Thoracic aorta (tissue), 2 donors: ENCODE results near the gene TIMP3. TPM values are rescaled to one million over a fixed set of nuclear protein-coding genes. Genes with fewer than 3 reads are reported as not detected.

Source experiments
- ATAC-seq: fragments of 150-250 bp; one replicate; pipeline ENCODE4 v1.8.0; 2017; ENCODE audit warnings: low read depth; ENCODE audit not compliant: insufficient number of reproducible peaks, low FRiP score
- DNase-seq: peaks from one replicate; pipeline ENCODE4 v3.0.0-alpha.2; 2020; ENCODE audit warnings: low spot score
- H3K27ac ChIP-seq, 2 donors: fragments of 200-600 bp; sonication (generic); 1 replicate in 1 of 2; 2 replicates in 1 of 2; pipeline ENCODE4 v1.5.1; 2016; ENCODE audit warnings: mild to moderate bottlenecking in 2 of 2, moderate library complexity in 2 of 2
- H3K27me3 ChIP-seq: fragments of 200-600 bp; sonication (generic); replicated peaks from 2 replicates; pipeline ENCODE4 v1.6.0; 2016; ENCODE audit warnings: mild to moderate bottlenecking; ENCODE audit not compliant: insufficient read depth
- H3K36me3 ChIP-seq: fragments of 200-600 bp; sonication (generic); one replicate; pipeline ENCODE4 v1.5.1; 2016
- H3K4me1 ChIP-seq, 2 donors: fragments of 200-600 bp; sonication (generic); 1 replicate in 1 of 2; 2 replicates in 1 of 2; pipeline versions ENCODE4 v1.5.1 to v1.6.0; 2016; ENCODE audit warnings: low read depth in 2 of 2, mild to moderate bottlenecking in 1 of 2; ENCODE audit not compliant: control insufficient read depth in 1 of 2
- H3K4me3 ChIP-seq: fragments of 200-600 bp; sonication (generic); 2 replicates; pipeline ENCODE4 v1.5.1; 2016; ENCODE audit warnings: mild to moderate bottlenecking
- H3K9me3 ChIP-seq: fragments of 200-600 bp; sonication (generic); 2 replicates; pipeline ENCODE4 v1.5.1; 2016
- total RNA-seq, 2 donors: library from RNA; depleted of rRNA; stranded (reverse); fragments of >200 nt; gene quantifications; one replicate each; pipeline versions ENCODE4 v1.1.0 to v1.2.3, GENCODE V29; 2016
- TF ChIP-seq, protein P1 (sequence below): fragments of 200-600 bp; sonication (generic); IDR thresholded peaks from one replicate; pipeline ENCODE4 v1.5.1; 2019; ENCODE audit warnings: antibody characterized with exemption

TIMP3 gene
- total RNA-seq, 2 donors from 2014 or later = 471 to 756 TPM

DNA sequence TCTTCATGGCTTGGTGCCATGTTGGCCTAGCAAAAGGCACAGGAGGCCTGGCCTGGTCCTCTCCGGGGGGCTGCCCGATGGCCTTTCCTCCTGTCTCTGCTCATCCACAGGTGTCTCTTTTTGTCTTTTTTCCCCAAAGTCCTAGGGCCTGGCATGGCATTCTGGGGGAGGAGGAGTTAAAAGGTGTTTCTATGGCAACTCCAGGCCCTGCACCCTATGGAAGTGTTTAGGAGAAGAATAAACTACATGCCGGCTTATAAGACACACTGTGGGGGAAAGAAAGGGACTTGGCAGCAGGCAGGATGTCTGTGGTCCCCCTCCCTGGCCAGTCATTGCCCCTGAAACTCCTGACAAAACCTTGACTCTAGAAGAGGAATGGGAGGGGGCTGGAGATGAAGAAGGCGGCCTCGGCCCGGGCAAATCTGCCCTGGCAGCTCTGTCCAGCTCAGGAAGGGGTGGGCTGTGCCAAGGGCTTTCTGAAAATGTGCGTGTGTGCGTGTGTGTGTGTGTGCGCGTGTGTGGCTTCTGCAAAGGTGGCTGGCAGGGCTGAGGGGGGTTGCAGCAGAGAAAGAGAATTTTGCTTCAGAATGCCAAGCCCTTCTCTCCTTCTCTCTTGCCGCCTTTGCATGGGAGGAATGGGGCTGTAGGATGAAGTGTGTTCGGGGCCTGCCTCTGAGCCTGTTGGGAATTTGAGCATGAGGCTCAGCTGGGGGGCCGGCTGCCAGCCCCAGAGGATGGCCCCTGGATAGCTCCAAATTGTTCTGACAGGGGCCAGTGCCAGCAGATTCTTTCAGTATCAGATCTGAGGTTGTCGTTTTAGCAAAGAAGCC lies 3.2 kb downstream of the TIMP3 start:
- no peak for ATAC-seq
- Histone ChIP-seq H3K4me1 (peaks cover 0 to 62% of the 10 kb centered on the region in 2 donors), H3K9me3 (no peaks in the 10 kb centered on the region), H3K27me3 (no peaks in the 10 kb centered on the region), H3K4me3 (peak overlapping the region; percentile 77), H3K36me3 (no peaks in the 10 kb centered on the region), H3K27ac (peak overlapping the region in 1 of 2 donors; percentile 74)
- no peak for DNase-seq
- TF ChIP-seq, protein P1, sequence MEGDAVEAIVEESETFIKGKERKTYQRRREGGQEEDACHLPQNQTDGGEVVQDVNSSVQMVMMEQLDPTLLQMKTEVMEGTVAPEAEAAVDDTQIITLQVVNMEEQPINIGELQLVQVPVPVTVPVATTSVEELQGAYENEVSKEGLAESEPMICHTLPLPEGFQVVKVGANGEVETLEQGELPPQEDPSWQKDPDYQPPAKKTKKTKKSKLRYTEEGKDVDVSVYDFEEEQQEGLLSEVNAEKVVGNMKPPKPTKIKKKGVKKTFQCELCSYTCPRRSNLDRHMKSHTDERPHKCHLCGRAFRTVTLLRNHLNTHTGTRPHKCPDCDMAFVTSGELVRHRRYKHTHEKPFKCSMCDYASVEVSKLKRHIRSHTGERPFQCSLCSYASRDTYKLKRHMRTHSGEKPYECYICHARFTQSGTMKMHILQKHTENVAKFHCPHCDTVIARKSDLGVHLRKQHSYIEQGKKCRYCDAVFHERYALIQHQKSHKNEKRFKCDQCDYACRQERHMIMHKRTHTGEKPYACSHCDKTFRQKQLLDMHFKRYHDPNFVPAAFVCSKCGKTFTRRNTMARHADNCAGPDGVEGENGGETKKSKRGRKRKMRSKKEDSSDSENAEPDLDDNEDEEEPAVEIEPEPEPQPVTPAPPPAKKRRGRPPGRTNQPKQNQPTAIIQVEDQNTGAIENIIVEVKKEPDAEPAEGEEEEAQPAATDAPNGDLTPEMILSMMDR = no peak

DNA sequence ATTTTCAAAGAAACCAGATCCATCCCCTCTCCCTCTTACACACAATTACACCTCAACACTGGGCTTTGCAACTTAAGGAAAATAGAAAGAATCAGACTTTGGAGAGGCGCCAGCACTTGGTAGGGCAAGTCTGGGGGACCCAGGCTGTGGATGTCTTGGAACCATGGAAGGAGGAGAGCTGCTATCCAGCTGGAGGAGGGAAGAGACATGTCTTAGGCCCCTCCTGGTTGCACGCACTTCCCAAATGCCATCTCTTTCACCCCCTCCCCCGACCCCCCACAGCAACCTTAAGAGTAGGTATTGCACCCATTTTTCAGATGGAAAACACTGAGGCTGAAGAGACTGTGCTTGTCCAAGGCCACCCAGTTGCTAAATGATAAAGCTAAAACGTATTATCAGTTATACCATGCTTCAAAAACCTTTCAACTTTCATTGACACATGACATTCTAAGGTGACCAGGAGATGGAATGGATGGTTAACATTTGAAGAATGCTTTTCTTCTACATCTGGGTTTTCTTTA lies 3.9 kb downstream of the TIMP3 start:
- Histone ChIP-seq H3K4me1 (peaks cover 0 to 69% of the 10 kb centered on the region in 2 donors), H3K27ac (no peak overlapping the region), H3K27me3 (no peaks in the 10 kb centered on the region), H3K9me3 (no peaks in the 10 kb centered on the region), H3K4me3 (peak overlapping the region; percentile 77), H3K36me3 (no peaks in the 10 kb centered on the region)
- TF ChIP-seq, protein P1 = no peak
- DNase-seq (no peak), ATAC-seq (no peak)

DNA sequence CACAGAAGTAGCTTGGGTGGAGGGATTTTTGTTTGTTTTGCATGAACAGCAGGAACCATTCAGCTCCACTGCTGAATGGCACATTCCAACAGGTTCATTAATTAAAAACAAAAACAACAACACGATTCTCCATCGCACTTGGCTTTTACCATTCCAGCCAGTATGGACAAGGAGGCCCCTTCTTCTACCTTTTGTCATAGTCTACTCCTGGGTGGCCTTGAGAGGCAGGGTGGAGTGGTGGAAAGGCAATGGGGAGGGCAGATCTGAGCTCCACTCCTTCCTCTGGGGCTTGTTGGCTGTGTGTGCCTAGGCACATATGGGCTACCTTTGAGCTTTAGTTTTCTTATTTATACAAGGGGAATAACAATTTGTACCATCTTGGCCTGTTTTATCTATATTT lies 4.8 kb downstream of the TIMP3 start:
- H3K9me3 ChIP-seq = no peaks in the 10 kb centered on the region
- TF ChIP-seq, protein P1 = no peak
- no peaks in the 10 kb centered on the region for H3K36me3 ChIP-seq
- ATAC-seq (no peak), DNase-seq (no peak)
- H3K4me1 ChIP-seq = peaks cover 0 to 65% of the 10 kb centered on the region in 2 donors
- no peak overlapping the region for H3K4me3 ChIP-seq
- H3K27ac ChIP-seq = no peak overlapping the region
- no peaks in the 10 kb centered on the region for H3K27me3 ChIP-seq

DNA sequence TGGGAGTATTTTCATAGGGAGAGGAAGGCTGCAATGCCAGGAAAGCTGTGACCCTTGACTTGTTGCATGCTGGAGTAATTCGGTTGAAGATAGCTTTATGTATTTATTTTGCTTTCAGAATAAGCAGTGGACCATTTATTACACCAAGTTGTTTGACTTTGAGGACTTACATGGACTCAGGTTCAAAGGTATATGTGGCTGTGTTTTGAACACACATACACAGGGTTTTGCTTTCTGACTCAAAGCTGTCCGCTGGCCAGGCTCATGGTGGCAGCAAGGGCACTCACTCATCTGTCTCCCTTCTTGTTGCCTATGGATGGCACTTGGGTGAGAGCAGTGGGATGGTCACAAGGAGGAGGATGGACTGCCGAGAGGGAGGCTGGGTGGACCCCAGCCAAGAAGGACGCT lies 6.5 kb downstream of the TIMP3 start:
- Histone ChIP-seq H3K9me3 (no peaks in the 10 kb centered on the region), H3K4me1 (peaks cover 0 to 70% of the 10 kb centered on the region in 2 donors), H3K27ac (no peak overlapping the region), H3K27me3 (no peaks in the 10 kb centered on the region), H3K4me3 (no peak overlapping the region), H3K36me3 (no peaks in the 10 kb centered on the region)
- DNase-seq (no peak), ATAC-seq (no peak)
- TF ChIP-seq, protein P1 = no peak

DNA sequence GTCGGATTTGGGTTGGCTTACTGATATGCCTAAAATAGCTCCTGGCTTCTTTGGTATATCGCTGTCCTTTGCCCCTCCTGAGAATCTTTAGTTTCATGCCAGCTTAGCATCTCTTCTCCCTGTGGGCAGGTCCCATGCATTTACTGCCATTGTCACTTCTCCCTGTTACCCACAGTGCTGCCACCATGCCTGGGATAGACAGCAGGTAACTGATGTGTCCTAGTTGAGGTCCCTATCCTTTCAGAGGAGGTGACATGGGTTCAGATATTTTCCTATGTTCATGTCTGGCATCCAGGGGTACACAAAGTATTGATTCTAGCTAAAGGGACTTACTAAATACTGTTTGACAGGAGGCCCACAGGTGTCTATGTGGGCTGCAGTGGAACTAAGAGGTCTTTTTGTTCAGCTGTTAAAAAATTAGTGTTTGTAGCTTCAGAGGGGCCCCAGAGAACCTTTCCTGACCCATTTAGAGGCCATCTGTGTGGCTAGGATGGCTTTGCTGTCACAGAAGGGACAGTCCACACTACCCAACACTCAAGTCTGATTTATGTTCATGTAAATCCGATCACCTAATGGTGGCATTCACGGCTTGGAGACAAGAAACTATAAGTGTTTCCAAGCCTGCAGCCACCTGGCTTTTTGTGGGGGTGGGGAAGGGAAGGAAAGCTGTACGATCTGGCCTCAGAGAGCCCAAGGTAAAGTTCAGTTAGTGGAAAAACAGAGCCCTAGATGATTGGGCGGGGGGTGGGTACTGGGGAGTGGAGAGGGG lies 8.5 kb downstream of the TIMP3 start:
- no peak for ATAC-seq
- Histone ChIP-seq H3K36me3 (no peaks in the 10 kb centered on the region), H3K4me3 (no peak overlapping the region), H3K9me3 (no peaks in the 10 kb centered on the region), H3K27ac (no peak overlapping the region), H3K27me3 (no peaks in the 10 kb centered on the region), H3K4me1 (peaks cover 0 to 69% of the 10 kb centered on the region in 2 donors)
- TF ChIP-seq, protein P1 = no peak
- DNase-seq = no peak
